H1 (cell line): ENCODE results near the gene MBNL3. TPM values are rescaled to one million over a fixed set of nuclear protein-coding genes. Genes with fewer than 3 reads are reported as not detected.
A peak's percentile ranks its signal among the peaks of the same experiment; 100 is the strongest.

Experiments
- CTCF ChIA-PET: fragments of 300-600 bp; sonication (Branson Sonifier 250); formaldehyde crosslinking; loops from one replicate; lab custom pipeline; 2021; ENCODE audit not compliant: partially characterized antibody; lab: Charles Lee
- POLR2A ChIA-PET: fragments of 300-600 bp; sonication (Branson Sonifier 250); formaldehyde crosslinking; loops from one replicate; lab custom pipeline; 2021; ENCODE audit warnings: inconsistent platforms; ENCODE audit not compliant: partially characterized antibody; lab: Charles Lee
- DNase-seq, 2 experiments: peaks; one replicate each; pipeline versions ENCODE4 v3.0.0 to v3.0.0-alpha.2; 2010 to 2022; ENCODE audit warnings: low spot score in 2 of 2, low read depth in 1 of 2, mixed read lengths in 1 of 2
- FAIRE-seq: peaks from 2 replicates; lab custom pipeline; 2011; peaks lifted over from hg19 to GRCh38; lab: Jason Lieb, UNC
- H2AFZ ChIP-seq: 2 replicates; pipeline ENCODE4 v1.8.1; 2012; ENCODE audit warnings: low read length, inconsistent platforms
- H2AK5ac ChIP-seq: 2 replicates; pipeline ENCODE4 v1.6.1; 2013; ENCODE audit warnings: low read depth, low read length
- H2BK120ac ChIP-seq: replicated peaks from 2 replicates; pipeline ENCODE3; 2013; ENCODE audit warnings: low read depth, low read length, inconsistent platforms
- H2BK12ac ChIP-seq: 2 replicates; pipeline ENCODE4 v1.6.1; 2013; ENCODE audit warnings: low read depth, low read length
- H2BK15ac ChIP-seq: 2 replicates; pipeline ENCODE4 v1.6.1; 2013; ENCODE audit warnings: low read length
- H2BK20ac ChIP-seq: 2 replicates; pipeline ENCODE4 v1.6.1; 2013; ENCODE audit warnings: low read length
- H2BK5ac ChIP-seq: 2 replicates; pipeline ENCODE4 v1.6.1; 2013; ENCODE audit warnings: low read depth, low read length
- H3K14ac ChIP-seq: 2 replicates; pipeline ENCODE4 v1.6.1; 2013; ENCODE audit warnings: inconsistent platforms; ENCODE audit not compliant: insufficient read length
- H3K18ac ChIP-seq: 2 replicates; pipeline ENCODE4 v1.6.1; 2013; ENCODE audit warnings: low read length; ENCODE audit errors: extremely low read depth
- H3K23ac ChIP-seq: 2 replicates; pipeline ENCODE4 v1.6.1; 2013; ENCODE audit warnings: inconsistent platforms; ENCODE audit not compliant: insufficient read length
- H3K23me2 ChIP-seq: 2 replicates; pipeline ENCODE4 v1.6.1; 2013; ENCODE audit warnings: low read depth, low read length
- H3K27ac ChIP-seq: 2 replicates; pipeline ENCODE4 v1.6.1; 2011; ENCODE audit warnings: low read depth, low read length, inconsistent platforms
- H3K27me3 ChIP-seq, 4 experiments: replicated peaks in 1 of 4; 1 replicate in 1 of 4; 2 replicates in 3 of 4; pipeline versions ENCODE4 v1.6.1 to v1.8.1; 2011 to 2013; ENCODE audit warnings: low read length in 3 of 4, mild to moderate bottlenecking in 3 of 4, inconsistent platforms in 2 of 4, mixed read lengths in 2 of 4, moderate library complexity in 1 of 4; ENCODE audit not compliant: control insufficient read depth in 3 of 4, insufficient read depth in 3 of 4; ENCODE audit errors: extremely low read depth in 1 of 4
- H3K36me3 ChIP-seq, 4 experiments: 2 replicates each; pipeline versions ENCODE4 v1.6.1 to v1.8.1; 2011 to 2013; ENCODE audit warnings: mild to moderate bottlenecking in 4 of 4, low read length in 3 of 4, moderate library complexity in 2 of 4, control low read depth in 1 of 4, inconsistent platforms in 1 of 4; ENCODE audit not compliant: insufficient read depth in 4 of 4, control insufficient read depth in 2 of 4
- H3K4ac ChIP-seq: replicated peaks from 2 replicates; pipeline ENCODE3; 2013; ENCODE audit warnings: low read length, low read depth, mixed read lengths, inconsistent platforms; ENCODE audit not compliant: insufficient read length
- H3K4me1 ChIP-seq, 4 experiments: replicated peaks in 1 of 4; 1 replicate in 1 of 4; 2 replicates in 3 of 4; pipeline versions ENCODE4 v1.6.1 to v1.8.1; 2011 to 2013; ENCODE audit warnings: low read length in 3 of 4, inconsistent platforms in 2 of 4, mixed read lengths in 1 of 4; ENCODE audit not compliant: insufficient read depth in 4 of 4, control insufficient read depth in 3 of 4
- H3K4me2 ChIP-seq, 2 experiments: 2 replicates each; pipeline versions ENCODE4 v1.6.1 to v1.8.1; 2011 to 2013; ENCODE audit warnings: low read depth in 2 of 2, low read length in 2 of 2, control low read depth in 1 of 2, inconsistent platforms in 1 of 2, mild to moderate bottlenecking in 1 of 2; ENCODE audit not compliant: insufficient read depth in 1 of 2
- H3K4me3 ChIP-seq, 4 experiments: fragments of 200-600, 300-600 bp in 1 of 4; sonication (generic), shearing (Covaris generic), sonication (Bioruptor Twin) in 1 of 4; 2 replicates each; pipeline versions ENCODE4 v1.5.1 to v1.8.1; 2011 to 2016; ENCODE audit warnings: low read length in 4 of 4, low read depth in 3 of 4, control low read depth in 2 of 4, inconsistent platforms in 2 of 4, mild to moderate bottlenecking in 2 of 4, mixed read lengths in 1 of 4, moderate library complexity in 1 of 4; ENCODE audit not compliant: insufficient read depth in 2 of 4; ENCODE audit errors: extremely low read depth in 1 of 4
- H3K56ac ChIP-seq: replicated peaks from 2 replicates; pipeline ENCODE3; 2013; ENCODE audit warnings: low read depth, mild to moderate bottlenecking, mixed read lengths, low read length, inconsistent platforms; ENCODE audit not compliant: insufficient read length
- H3K79me1 ChIP-seq: 2 replicates; pipeline ENCODE4 v1.6.1; 2013; ENCODE audit warnings: low read depth, low read length, control low read depth
- H3K79me2 ChIP-seq, 2 experiments: 2 replicates each; pipeline versions ENCODE4 v1.6.1 to v1.8.1; 2012 to 2013; ENCODE audit warnings: low read length in 2 of 2, mild to moderate bottlenecking in 2 of 2, inconsistent platforms in 1 of 2; ENCODE audit not compliant: insufficient read depth in 2 of 2, control insufficient read depth in 1 of 2
- H3K9ac ChIP-seq, 4 experiments: replicated peaks in 1 of 4; 1 replicate in 1 of 4; 2 replicates in 3 of 4; pipeline versions ENCODE4 v1.6.1 to v1.8.1; 2011 to 2013; ENCODE audit warnings: low read depth in 3 of 4, low read length in 3 of 4, control low read depth in 2 of 4, mild to moderate bottlenecking in 2 of 4, moderate library complexity in 2 of 4, inconsistent platforms in 1 of 4; ENCODE audit errors: extremely low read depth in 1 of 4
- H3K9me3 ChIP-seq, 2 experiments: 2 replicates each; pipeline versions ENCODE4 v1.6.1 to v1.8.1; 2012 to 2013; ENCODE audit warnings: mild to moderate bottlenecking in 2 of 2, moderate library complexity in 2 of 2, control low read depth in 1 of 2, inconsistent platforms in 1 of 2, low read depth in 1 of 2, low read length in 1 of 2, mixed read lengths in 1 of 2; ENCODE audit not compliant: insufficient read depth in 2 of 2
- H4K20me1 ChIP-seq, 2 experiments: replicated peaks in 1 of 2; 2 replicates each; pipeline versions ENCODE3 to v1.8.1; 2011 to 2013; ENCODE audit warnings: inconsistent platforms in 2 of 2, low read length in 2 of 2, mild to moderate bottlenecking in 1 of 2; ENCODE audit not compliant: insufficient read depth in 2 of 2, control insufficient read depth in 1 of 2
- H4K5ac ChIP-seq: 2 replicates; pipeline ENCODE4 v1.6.1; 2013; ENCODE audit warnings: low read length, low read depth, mixed read lengths, inconsistent platforms; ENCODE audit not compliant: insufficient read length
- H4K8ac ChIP-seq: 2 replicates; pipeline ENCODE4 v1.8.0; 2013; ENCODE audit warnings: mild to moderate bottlenecking, moderate library complexity, low read length, inconsistent platforms; ENCODE audit not compliant: insufficient read depth; ENCODE audit errors: extremely low read depth
- H4K91ac ChIP-seq: replicated peaks from 2 replicates; pipeline ENCODE3; 2013; ENCODE audit warnings: low read length, mixed read lengths, inconsistent platforms; ENCODE audit not compliant: insufficient read length
- ASH2L ChIP-seq: fragments of 200-600, 300-600 bp; sonication (generic); IDR thresholded peaks from one replicate; pipeline ENCODE4 v1.7.1; 2017; ENCODE audit warnings: low read length
- CEBPB ChIP-seq: IDR thresholded peaks from 2 replicates; pipeline ENCODE4 v1.6.1; 2012; ENCODE audit warnings: low read depth, low read length
- CTCF ChIP-seq, 3 experiments: IDR thresholded peaks; 1 replicate in 2 of 3; 2 replicates in 1 of 3; pipeline versions ENCODE4 v1.5.1 to v1.6.1; 2011; ENCODE audit warnings: low read length in 3 of 3, mild to moderate bottlenecking in 3 of 3, inconsistent platforms in 2 of 3, low read depth in 1 of 3, moderate library complexity in 1 of 3; ENCODE audit not compliant: insufficient read depth in 1 of 3; ENCODE audit errors: control extremely low read depth in 1 of 3
- EP300 ChIP-seq, 2 experiments: IDR thresholded peaks; 1 replicate in 1 of 2; 2 replicates in 1 of 2; pipeline ENCODE4 v1.6.1; 2011 to 2012; ENCODE audit warnings: low read depth in 2 of 2, low read length in 2 of 2, mild to moderate bottlenecking in 2 of 2, borderline replicate concordance in 1 of 2, inconsistent platforms in 1 of 2, moderate library complexity in 1 of 2
- HDAC2 ChIP-seq, 2 experiments: fragments of 300-600 bp in 1 of 2; sonication (generic) in 1 of 2; IDR thresholded peaks; 2 replicates each; pipeline ENCODE4 v1.6.1; 2011 to 2012; ENCODE audit warnings: low read depth in 2 of 2, low read length in 2 of 2, mild to moderate bottlenecking in 2 of 2, moderate library complexity in 2 of 2, borderline replicate concordance in 1 of 2, inconsistent platforms in 1 of 2
- JUND ChIP-seq: IDR thresholded peaks from 2 replicates; pipeline ENCODE4 v1.6.1; 2011; ENCODE audit warnings: mild to moderate bottlenecking, improper control_type of control experiment, low read length
- NANOG ChIP-seq: IDR thresholded peaks from 2 replicates; pipeline ENCODE4 v1.6.1; 2011; ENCODE audit warnings: low read length, low read depth, mild to moderate bottlenecking, inconsistent platforms; ENCODE audit not compliant: insufficient read depth, poor library complexity, severe bottlenecking
- POLR2A ChIP-seq, 2 experiments: IDR thresholded peaks; 1 replicate in 1 of 2; 2 replicates in 1 of 2; pipeline ENCODE4 v1.6.1; 2011; ENCODE audit warnings: low read depth in 2 of 2, low read length in 2 of 2, mild to moderate bottlenecking in 2 of 2; ENCODE audit errors: control extremely low read depth in 1 of 2
- RAD21 ChIP-seq, 2 experiments: IDR thresholded peaks in 1 of 2; conservative IDR thresholded peaks in 1 of 2; 2 replicates each; pipeline ENCODE4 v1.6.1; 2011; ENCODE audit warnings: low read depth in 2 of 2, low read length in 2 of 2, improper control_type of control experiment in 1 of 2, inconsistent platforms in 1 of 2, mild to moderate bottlenecking in 1 of 2, moderate library complexity in 1 of 2
- SIRT6 ChIP-seq: IDR thresholded peaks from one replicate; pipeline ENCODE4 v1.7.1; 2012; ENCODE audit warnings: low read length, inconsistent platforms
- SUZ12 ChIP-seq: fragments of 200-600 bp; sonication (generic); IDR thresholded peaks from 2 replicates; pipeline ENCODE4 v1.6.1; 2012; ENCODE audit warnings: mild to moderate bottlenecking, inconsistent platforms, low read length, moderate library complexity, mixed read lengths
- YY1 ChIP-seq: IDR thresholded peaks from 2 replicates; pipeline ENCODE4 v1.6.1; 2011; ENCODE audit warnings: low read depth, mild to moderate bottlenecking, low read length
- WGBS, 2 experiments: shearing (Covaris generic) in 1 of 2; methylation state at CpG; one replicate each; pipeline versions ENCODE4 v1.1.6 to v1.1.7; 2013 to 2015; ENCODE audit warnings: low lambda C conversion rate in 2 of 2, mixed read lengths in 2 of 2, inconsistent platforms in 1 of 2, low coverage in 1 of 2, missing lambda C conversion rate in 1 of 2; ENCODE audit not compliant: insufficient replicate concordance in 2 of 2, insufficient coverage in 1 of 2, insufficient read length in 1 of 2; ENCODE audit errors: extremely low coverage in 1 of 2, missing lambda C conversion rate in 1 of 2; 5-methylcytosine and 5-hydroxymethylcytosine counted together
- polyA plus RNA-seq, 7 experiments: library from polyadenylated mRNA; depleted of rRNA in 3 of 7; stranded (reverse) in 5 of 7; unstranded in 2 of 7; fragments of >200 nt in 5 of 7; fragments of 200-250 nt in 2 of 7; gene quantifications; 1 replicate in 5 of 7; 2 replicates in 1 of 7; 4 replicates in 1 of 7; pipeline versions ENCODE4 v1.2.1 to v1.2.3, GENCODE V29; 2011 to 2013; ENCODE audit warnings: missing spikeins in 2 of 7, mixed read lengths in 2 of 7
- total RNA-seq: library from RNA; stranded (reverse); fragmentation: NEBNext Ultra II Directional; extraction: Animal tissue kit (Norgen Biotek cat#: 25700); gene quantifications from 2 replicates; pipeline ENCODE4 v1.2.1, GENCODE V29; 2021

MBNL3 gene
- total and polyA plus RNA-seq, 2 of the 8 experiments (the other 6 are each of a cell fraction or from before 2014, with no cell fraction given), result 3.5 to 4.3 TPM

GRCh38 chrX:132468454-132468853 is 20.4 kb downstream of the MBNL3 start:
- Histone ChIP-seq H2AK5ac (no peak overlapping the region), H3K36me3 (no peaks in the 10 kb centered on the region), H3K4me1 (no peaks in the 10 kb centered on the region; a peak in 1 of 7 replicates), H4K91ac (no peak overlapping the region), H2BK5ac (no peak overlapping the region), H3K18ac (no peak overlapping the region), H3K56ac (no peak overlapping the region), H2BK15ac (no peak overlapping the region), H4K20me1 (no peaks in the 10 kb centered on the region), H4K8ac (no peak overlapping the region), H3K14ac (no peak overlapping the region), H3K4ac (no peak overlapping the region), H2BK120ac (no peak overlapping the region), H3K4me2 (no peak overlapping the region), H2AFZ (no peak overlapping the region), H2BK20ac (no peak overlapping the region), H3K27me3 (no peaks in the 10 kb centered on the region), H3K9me3 (no peaks in the 10 kb centered on the region), H3K79me1 (no peaks in the 10 kb centered on the region), H3K23me2 (no peaks in the 10 kb centered on the region), H2BK12ac (no peak overlapping the region), H3K79me2 (no peaks in the 10 kb centered on the region), H3K27ac (no peak overlapping the region), H3K23ac (no peak overlapping the region), H4K5ac (no peak overlapping the region), H3K9ac (no peak overlapping the region), H3K4me3 (no peak overlapping the region)
- ChIA-PET POLR2A (no interaction called here), CTCF (no interaction called here)
- peak; percentile 42 for FAIRE-seq
- 91% methylated on average over 3 of the region's 3 CpGs; no CpG with 5 or more reads in 1 of the 2 experiments for WGBS, 2 experiments
- DNase-seq, result no peak
- no peak for TF ChIP-seq SIRT6
- TF ChIP-seq RAD21 (IDR thresholded peaks at IDR 0.05 in 1 of 2, conservative IDR thresholded peaks at IDR 0.05 in 1 of 2; ENCODE audit: low read depth in 2 of 2, low read length in 2 of 2), result no peak
- no peak for TF ChIP-seq POLR2A (IDR thresholded peaks at IDR 0.05; ENCODE audit: control extremely low read depth in 1 of 2, low read depth in 2 of 2, low read length in 2 of 2)
- no peak for TF ChIP-seq YY1
- no peak for TF ChIP-seq NANOG
- TF ChIP-seq JUND, result no peak
- no peak for TF ChIP-seq SUZ12
- no peak for TF ChIP-seq CEBPB
- no peak for TF ChIP-seq ASH2L
- TF ChIP-seq CTCF (IDR thresholded peaks at IDR 0.05; ENCODE audit: control extremely low read depth in 1 of 3, insufficient read depth in 1 of 3, low read depth in 1 of 3, low read length in 3 of 3), result no peak
- no peak for TF ChIP-seq HDAC2 (IDR thresholded peaks at IDR 0.05; ENCODE audit: borderline replicate concordance in 1 of 2, low read depth in 2 of 2, low read length in 2 of 2)
- no peak for TF ChIP-seq EP300 (IDR thresholded peaks at IDR 0.05; ENCODE audit: borderline replicate concordance in 1 of 2, low read depth in 2 of 2, low read length in 2 of 2)
